Measurements from ENCODE around the gene PCSK6. TPM values are rescaled to one million over a fixed set of nuclear protein-coding genes. Genes with fewer than 3 reads are reported as not detected.

The PCSK6 gene
- polyA plus RNA-seq, 3 donors = 0.05 to 0.10 TPM; not detected in 1

DNA sequence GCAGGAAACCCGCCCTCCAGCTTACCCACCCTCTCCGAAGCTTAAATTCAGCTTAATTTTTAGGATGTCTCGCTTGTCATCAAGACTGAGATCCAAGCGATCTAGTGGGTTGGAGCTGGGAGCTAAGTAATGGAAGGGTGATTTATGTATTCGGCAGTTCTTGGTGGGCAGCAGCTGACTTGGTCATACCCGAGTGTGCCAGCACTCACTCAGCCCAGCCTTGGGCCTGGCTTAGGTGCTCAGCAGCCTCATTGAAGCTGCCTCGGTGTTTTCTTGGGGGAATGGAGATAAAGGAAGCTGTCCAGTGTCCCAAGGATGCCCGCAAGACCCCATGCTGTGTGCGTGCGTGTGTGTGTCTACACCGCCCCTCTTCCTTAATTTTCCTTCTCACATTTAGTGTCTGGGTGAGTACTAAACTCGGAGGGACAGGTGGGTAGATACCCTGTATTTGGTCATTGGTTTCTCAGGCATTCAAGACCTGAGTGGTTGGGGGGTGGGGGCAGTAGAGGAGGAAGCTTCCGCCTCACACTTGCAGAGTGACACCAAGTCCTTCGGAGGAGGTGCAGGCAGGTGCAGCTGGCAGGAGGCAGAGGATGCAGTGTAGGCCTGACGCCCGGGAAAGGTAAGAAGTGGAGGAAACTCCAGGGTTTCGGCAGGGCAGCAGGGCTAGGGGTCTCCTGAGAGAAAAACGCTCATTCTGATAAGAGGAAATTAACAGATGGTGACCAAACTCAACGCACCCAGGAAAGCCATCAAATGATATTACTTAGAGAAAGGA is 92.8 kb downstream of the PCSK6 start:
- Mint-ChIP-seq H3K27me3 (ENCODE audit: low read depth in 3 of 3) (peaks cover 18 to 40% (median 29%) of the 10 kb centered on the region in 3 donors), H3K36me3 (no peaks in the 10 kb centered on the region), H3K4me1 (peaks cover 13% of the 10 kb centered on the region), H3K4me3 (no peak overlapping the region), H3K27ac (no peak overlapping the region), H3K9me3 (peaks cover 0 to 4% (median 1%) of the 10 kb centered on the region in 7 donors)
- H3K36me3 ChIP-seq (replicated peaks in 1 of 2; ENCODE audit: control insufficient read depth in 1 of 2, insufficient read depth in 2 of 2, low read length in 2 of 2) = no peaks in the 10 kb centered on the region
- DNase-seq = no peak
- WGBS (ENCODE audit: insufficient coverage) = 82% methylated on average over 10 of the region's 19 CpGs
- H3K9me3 ChIP-seq (replicated peaks in 1 of 2; ENCODE audit: control insufficient read depth in 1 of 2, insufficient read depth in 1 of 2, low read length in 2 of 2) = no peaks in the 10 kb centered on the region
- H3K4me1 ChIP-seq (ENCODE audit: control insufficient read depth in 1 of 2, insufficient read depth in 2 of 2, low read length in 2 of 2) = peaks cover 0 to 3% of the 10 kb centered on the region in 2 donors
- no peaks in the 10 kb centered on the region for H4K20me1 ChIP-seq (ENCODE audit: insufficient read depth, low read length)
- TF ChIP-seq, protein P1, sequence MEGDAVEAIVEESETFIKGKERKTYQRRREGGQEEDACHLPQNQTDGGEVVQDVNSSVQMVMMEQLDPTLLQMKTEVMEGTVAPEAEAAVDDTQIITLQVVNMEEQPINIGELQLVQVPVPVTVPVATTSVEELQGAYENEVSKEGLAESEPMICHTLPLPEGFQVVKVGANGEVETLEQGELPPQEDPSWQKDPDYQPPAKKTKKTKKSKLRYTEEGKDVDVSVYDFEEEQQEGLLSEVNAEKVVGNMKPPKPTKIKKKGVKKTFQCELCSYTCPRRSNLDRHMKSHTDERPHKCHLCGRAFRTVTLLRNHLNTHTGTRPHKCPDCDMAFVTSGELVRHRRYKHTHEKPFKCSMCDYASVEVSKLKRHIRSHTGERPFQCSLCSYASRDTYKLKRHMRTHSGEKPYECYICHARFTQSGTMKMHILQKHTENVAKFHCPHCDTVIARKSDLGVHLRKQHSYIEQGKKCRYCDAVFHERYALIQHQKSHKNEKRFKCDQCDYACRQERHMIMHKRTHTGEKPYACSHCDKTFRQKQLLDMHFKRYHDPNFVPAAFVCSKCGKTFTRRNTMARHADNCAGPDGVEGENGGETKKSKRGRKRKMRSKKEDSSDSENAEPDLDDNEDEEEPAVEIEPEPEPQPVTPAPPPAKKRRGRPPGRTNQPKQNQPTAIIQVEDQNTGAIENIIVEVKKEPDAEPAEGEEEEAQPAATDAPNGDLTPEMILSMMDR (IDR thresholded peaks at IDR 0.05) = no peak
- no peak overlapping the region for H3K9ac ChIP-seq (ENCODE audit: insufficient read depth, low read length, poor library complexity, severe bottlenecking)
- H3K4me2 ChIP-seq (replicated peaks; ENCODE audit: extremely low read depth, low read length, poor library complexity, severe bottlenecking) = no peak overlapping the region
- no peaks in the 10 kb centered on the region for H3K79me2 ChIP-seq (ENCODE audit: insufficient read depth, low read length)
- H2AFZ ChIP-seq (ENCODE audit: insufficient read depth, low read depth, low read length, poor library complexity, severe bottlenecking) = no peak overlapping the region
- H3K4me3 ChIP-seq (replicated peaks in 1 of 3; ENCODE audit: low read depth in 2 of 3, low read length in 3 of 3) = no peak overlapping the region
- H3K27ac ChIP-seq (ENCODE audit: low read depth in 1 of 2, low read length in 2 of 2) = no peak overlapping the region
- intact Hi-C loops (cut with micrococcal nuclease) = no loop called here
- peaks cover 0 to 11% of the 10 kb centered on the region in 2 donors for H3K27me3 ChIP-seq (ENCODE audit: control insufficient read depth in 2 of 2, insufficient read depth in 2 of 2, low read length in 2 of 2)

DNA sequence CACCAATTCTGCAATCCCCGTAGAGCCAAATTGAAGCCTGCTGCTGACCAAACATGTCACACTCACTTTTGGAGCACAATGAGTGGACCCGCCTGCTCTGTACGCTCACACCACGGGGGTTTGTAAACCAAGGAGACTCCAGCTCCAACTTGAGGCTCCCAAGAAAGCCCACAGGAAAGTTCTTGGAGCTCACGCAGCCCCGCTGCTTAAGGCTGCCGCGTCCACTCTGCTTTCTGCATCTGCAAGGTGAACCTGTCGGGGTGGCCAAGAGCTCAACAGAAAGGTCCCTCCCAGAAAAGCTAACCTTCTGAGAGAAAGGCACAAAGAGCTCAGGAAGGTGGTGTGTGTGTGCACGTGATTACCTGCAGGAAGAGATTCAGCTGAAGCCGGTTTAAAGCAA is 94.9 kb downstream of the PCSK6 start:
- Histone ChIP-seq H2AFZ (ENCODE audit: insufficient read depth, low read depth, low read length, poor library complexity, severe bottlenecking) (no peak overlapping the region), H3K27ac (ENCODE audit: low read depth in 1 of 2, low read length in 2 of 2) (no peak overlapping the region), H3K4me3 (replicated peaks in 1 of 3; ENCODE audit: low read depth in 2 of 3, low read length in 3 of 3) (no peak overlapping the region), H3K4me1 (ENCODE audit: control insufficient read depth in 1 of 2, insufficient read depth in 2 of 2, low read length in 2 of 2) (peaks cover 0 to 3% of the 10 kb centered on the region in 2 donors), H3K36me3 (replicated peaks in 1 of 2; ENCODE audit: control insufficient read depth in 1 of 2, insufficient read depth in 2 of 2, low read length in 2 of 2) (no peaks in the 10 kb centered on the region), H3K9me3 (replicated peaks in 1 of 2; ENCODE audit: control insufficient read depth in 1 of 2, insufficient read depth in 1 of 2, low read length in 2 of 2) (no peaks in the 10 kb centered on the region), H4K20me1 (ENCODE audit: insufficient read depth, low read length) (no peaks in the 10 kb centered on the region), H3K4me2 (replicated peaks; ENCODE audit: extremely low read depth, low read length, poor library complexity, severe bottlenecking) (no peak overlapping the region), H3K9ac (ENCODE audit: insufficient read depth, low read length, poor library complexity, severe bottlenecking) (no peak overlapping the region), H3K27me3 (ENCODE audit: control insufficient read depth in 2 of 2, insufficient read depth in 2 of 2, low read length in 2 of 2) (peaks cover 0 to 10% of the 10 kb centered on the region in 2 donors), H3K79me2 (ENCODE audit: insufficient read depth, low read length) (no peaks in the 10 kb centered on the region)
- Mint-ChIP-seq H3K36me3 (no peaks in the 10 kb centered on the region), H3K27me3 (ENCODE audit: low read depth in 3 of 3) (peaks cover 16 to 34% (median 25%) of the 10 kb centered on the region in 3 donors), H3K9me3 (peaks cover 0 to 1% (median 0%) of the 10 kb centered on the region in 7 donors), H3K27ac (peak overlapping the region in 1 of 7 donors; percentile 30), H3K4me1 (peaks cover 13% of the 10 kb centered on the region), H3K4me3 (no peak overlapping the region)
- intact Hi-C loops (cut with micrococcal nuclease) = no loop called here
- TF ChIP-seq, protein P1 (IDR thresholded peaks at IDR 0.05) = no peak
- WGBS (ENCODE audit: insufficient coverage) = 94% methylated on average over 9 of the region's 11 CpGs
- DNase-seq = no peak

Data from CD14-positive monocyte (primary cell).